Measurements from ENCODE around the gene CYP2A13.

DNA sequence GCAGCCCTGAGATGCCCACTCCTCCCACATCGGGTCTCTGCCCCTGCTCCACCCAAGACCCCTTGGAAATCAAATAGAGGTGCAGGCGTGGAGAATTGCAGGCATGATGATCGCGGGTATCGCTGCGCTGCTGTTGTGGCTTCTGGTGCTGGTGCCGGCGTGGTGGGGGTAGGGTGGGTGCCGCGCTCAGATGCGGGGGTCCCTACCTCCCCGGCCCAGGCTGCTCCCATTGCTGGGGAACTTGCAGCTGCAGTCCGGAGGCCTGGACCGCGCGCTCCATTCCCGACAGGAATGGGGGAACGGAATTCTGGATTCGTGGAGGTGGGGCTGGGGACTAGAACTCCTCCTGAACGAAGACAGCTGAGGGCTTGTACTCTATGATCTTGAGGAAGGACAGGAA lies 46.4 kb downstream of the CYP2A13 start:
- TF ChIP-seq POLR2AphosphoS5 (IDR thresholded peaks at IDR 0.05; ENCODE audit: borderline replicate concordance, low read depth, low read length) (no peak), EZH2 (IDR thresholded peaks at IDR 0.05) (no peak), FOXP2 (optimal IDR thresholded peaks at IDR 0.05; ENCODE audit: control extremely low read depth, extremely low read length, insufficient read depth) (no peak)

Measured in SK-N-MC (cell line).